ENCODE measurements around the gene DNAJB14.

DNAJB14 gene

GRCh38 chr4:99872570-99872969 lies 73.8 kb downstream of the DNAJB14 start:
- DNase-seq: no peak

DNA sequence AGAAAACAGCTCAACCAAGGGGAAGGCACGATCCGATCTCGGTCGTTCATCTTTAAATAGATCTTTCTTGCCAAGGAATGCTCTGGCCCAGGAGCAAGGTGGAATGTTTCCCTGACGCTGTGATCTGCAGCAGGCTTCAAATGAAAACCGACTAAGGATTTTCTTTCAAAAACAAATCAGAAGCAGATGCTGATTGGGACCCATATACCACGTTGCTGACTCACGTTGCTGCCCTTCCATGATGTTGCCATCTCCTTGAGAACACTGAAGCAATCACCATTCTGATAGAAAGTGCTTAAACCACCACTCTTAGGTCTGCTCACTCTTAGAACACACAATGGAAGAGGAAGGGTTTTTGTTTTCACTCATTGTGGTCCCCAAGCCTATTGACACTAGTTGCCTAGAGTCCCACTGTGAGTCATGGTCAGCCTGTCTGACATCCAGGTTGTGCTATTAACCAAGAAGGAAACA lies 78.3 kb downstream of the DNAJB14 start:
- DNase-seq: no peak

GRCh38 chr4:99863804-99864203 lies 82.6 kb downstream of the DNAJB14 start:
- no peak for DNase-seq

DNA sequence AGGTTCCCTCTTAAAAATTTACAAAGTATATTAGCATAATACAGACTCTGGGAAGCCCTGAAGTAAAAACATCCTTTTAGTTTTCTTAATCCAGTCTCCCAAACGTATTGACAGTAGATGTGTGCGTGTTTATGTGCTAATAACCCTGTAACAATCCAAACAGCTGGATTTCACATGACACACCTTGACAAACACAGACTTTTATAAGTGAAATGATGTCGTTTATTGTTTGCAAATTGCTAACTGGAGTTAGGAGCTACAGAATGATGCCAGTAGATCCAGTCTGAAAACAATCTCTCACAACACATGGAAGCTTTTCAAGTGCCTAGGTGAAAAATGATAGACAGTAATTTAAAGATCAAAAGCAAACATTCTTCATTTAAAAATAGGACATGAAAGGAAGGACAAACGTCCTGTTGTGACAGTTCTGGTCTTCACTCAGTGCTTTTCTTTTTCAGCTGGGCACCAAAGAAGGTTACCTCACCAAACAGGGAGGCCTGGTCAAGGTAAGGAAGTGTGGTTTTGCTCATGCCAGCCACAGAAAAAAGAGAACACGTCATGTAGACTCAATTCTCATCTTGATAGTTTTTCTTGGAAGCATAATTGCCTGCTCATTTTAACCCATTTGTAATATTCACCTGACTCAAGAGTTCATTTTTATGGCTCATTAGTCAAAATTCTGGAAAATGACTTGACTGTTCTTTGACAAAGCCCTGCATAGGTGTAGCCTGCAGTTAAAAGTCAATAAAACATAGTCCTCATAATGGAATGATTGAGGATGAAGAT lies 85.1 kb downstream of the DNAJB14 start:
- no peak for DNase-seq

- DNase-seq: no peak
Observed at GRCh38 chr4:99860521-99860920, 85.9 kb downstream of the DNAJB14 start.

GRCh38 chr4:99859618-99860017 lies 86.8 kb downstream of the DNAJB14 start:
- DNase-seq: no peak

DNA sequence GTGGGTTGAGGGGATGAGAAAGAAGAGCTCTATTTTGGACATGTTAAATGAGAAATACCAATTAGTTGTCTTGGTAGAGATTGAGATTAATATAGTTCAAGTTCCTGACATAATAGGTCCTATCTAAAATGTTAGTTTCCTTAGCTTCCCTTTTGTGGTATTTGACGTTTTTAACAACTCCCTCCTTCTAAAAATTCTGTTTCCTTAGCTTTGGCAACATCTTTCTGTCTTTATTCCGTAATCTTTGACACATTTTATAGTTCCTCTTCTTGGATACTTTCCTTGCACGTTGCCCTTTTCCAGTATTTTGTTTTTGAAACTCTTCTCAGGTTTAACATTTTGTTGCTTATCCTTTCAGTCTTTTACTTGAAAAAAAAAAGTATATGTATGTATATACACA lies 89.1 kb downstream of the DNAJB14 start:
- no peak for DNase-seq

- DNase-seq: no peak
Observed at GRCh38 chr4:99856166-99856565, 90.3 kb downstream of the DNAJB14 start.

GRCh38 chr4:99855678-99856077 lies 90.7 kb downstream of the DNAJB14 start:
- DNase-seq: no peak

DNA sequence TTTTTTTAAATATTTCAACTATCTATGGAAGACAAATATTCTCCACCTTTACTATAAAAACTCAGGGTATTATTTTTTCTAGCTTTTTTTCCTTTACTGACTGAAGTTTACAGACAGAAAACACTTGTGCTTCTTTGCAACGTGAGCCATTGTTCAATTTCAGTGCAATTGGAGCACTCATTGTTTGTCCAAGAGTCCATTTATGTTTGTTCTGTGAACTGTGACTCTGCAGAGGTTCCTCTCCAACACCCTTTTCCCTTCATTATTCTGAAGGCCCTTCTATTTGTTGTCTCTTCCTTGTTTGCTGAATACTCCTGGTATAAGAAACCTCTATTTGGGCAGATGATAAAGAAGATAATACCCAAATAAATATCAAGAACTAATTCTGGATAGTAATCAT lies 92.4 kb downstream of the DNAJB14 start:
- DNase-seq: no peak

DNA sequence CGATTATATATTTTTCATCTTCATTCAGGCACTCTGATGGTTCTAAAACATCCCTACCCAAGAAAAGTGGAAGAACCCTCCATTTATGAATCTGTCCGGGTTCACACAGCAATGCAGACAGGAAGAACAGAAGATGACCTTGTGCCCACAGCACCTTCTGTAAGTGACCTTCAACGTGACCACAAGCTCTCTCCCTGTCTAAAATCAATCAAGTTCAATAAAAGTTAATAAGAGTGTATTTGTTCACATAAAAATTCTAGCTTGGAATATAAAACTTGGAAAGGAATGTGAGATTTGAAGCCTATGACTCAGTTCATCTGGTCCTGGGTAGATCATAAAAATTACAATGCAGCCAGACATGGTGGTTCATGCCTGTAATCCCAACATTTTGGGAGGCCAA lies 93.2 kb downstream of the DNAJB14 start:
- no peak for DNase-seq

GRCh38 chr4:99852199-99852749 lies 94.1 kb downstream of the DNAJB14 start:
- no peak for DNase-seq

DNA sequence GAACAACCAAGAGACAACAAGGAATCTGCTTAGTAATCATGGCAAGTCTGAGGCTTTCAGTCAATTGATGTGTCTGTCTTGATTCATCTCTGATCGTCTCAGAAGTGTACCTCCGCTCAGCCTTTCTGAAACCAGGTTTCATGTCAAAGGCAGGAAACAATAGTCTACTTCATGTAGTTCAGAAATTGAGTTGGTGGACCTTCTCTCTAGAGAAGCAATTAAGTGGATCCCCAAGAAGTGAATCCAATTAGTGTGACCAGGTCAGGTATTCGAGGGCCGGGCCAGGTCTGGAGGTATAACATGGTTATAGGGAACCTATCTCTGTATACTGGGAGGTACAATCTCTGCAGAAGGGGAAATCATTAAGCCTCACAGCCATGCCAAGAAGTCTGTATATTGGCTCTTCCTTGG lies 97.8 kb downstream of the DNAJB14 start:
- DNase-seq: no peak

DNA sequence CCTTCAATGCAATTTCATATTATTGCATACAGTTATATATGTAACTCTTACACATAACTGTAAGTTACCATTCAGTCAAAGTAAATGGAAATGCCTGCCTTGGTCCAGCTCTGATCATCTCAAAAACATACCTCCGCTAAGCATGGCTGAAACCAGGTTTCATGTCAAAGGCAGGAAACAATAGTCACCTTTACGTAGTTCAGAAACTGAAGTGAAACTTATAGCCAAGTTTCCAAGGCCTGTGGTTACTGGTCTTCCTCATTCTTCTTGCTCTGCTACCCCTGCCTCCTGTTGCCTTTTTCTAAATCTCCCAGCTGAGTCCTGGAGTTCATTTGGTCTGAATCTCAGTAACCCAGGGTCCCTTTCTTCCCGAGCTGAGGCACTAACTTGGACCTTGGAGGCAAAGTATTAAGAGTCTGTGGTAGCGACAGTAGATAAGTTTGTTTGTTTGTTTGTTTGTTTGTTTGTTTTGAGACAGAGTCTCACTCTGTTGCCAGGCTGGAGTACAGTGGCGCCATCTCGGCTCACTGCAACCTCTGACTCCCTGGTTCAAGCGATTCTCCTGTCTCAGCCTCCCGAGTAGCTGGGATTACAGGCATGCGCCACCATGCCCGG lies 98.9 kb downstream of the DNAJB14 start:
- no peak for DNase-seq

DNA sequence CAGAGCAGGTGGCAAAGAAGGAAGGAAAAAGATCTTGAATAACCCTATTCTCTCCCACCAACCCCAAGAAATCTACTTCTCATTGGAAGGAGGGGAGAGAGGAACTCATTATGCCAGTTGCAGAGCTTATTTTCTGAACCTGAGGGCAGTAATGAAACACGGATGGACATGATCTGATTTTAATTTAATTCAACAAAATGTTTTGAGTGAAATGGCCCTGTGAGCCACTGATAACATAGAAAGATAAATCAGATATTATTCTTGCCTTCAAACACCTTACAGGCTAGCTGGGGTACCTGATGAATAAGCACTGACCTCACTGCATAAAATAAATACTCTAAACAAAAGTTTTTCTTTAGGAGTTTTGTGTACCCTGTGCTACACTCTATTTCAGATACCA lies 99.5 kb downstream of the DNAJB14 start:
- DNase-seq: no peak

Data from right kidney (tissue), 1 donor.